Activated gamma-delta T cell treated with anti-CD3 and anti-CD28 coated beads, Interleukin-2, amount 50 U/mL, for 16 hours (primary cell): ENCODE results near the gene SCARB1.

Source experiments
- DNase-seq: peaks from one replicate; pipeline ENCODE4 v3.0.0-alpha.2; 2020; ENCODE audit warnings: low read depth

The SCARB1 gene

DNA sequence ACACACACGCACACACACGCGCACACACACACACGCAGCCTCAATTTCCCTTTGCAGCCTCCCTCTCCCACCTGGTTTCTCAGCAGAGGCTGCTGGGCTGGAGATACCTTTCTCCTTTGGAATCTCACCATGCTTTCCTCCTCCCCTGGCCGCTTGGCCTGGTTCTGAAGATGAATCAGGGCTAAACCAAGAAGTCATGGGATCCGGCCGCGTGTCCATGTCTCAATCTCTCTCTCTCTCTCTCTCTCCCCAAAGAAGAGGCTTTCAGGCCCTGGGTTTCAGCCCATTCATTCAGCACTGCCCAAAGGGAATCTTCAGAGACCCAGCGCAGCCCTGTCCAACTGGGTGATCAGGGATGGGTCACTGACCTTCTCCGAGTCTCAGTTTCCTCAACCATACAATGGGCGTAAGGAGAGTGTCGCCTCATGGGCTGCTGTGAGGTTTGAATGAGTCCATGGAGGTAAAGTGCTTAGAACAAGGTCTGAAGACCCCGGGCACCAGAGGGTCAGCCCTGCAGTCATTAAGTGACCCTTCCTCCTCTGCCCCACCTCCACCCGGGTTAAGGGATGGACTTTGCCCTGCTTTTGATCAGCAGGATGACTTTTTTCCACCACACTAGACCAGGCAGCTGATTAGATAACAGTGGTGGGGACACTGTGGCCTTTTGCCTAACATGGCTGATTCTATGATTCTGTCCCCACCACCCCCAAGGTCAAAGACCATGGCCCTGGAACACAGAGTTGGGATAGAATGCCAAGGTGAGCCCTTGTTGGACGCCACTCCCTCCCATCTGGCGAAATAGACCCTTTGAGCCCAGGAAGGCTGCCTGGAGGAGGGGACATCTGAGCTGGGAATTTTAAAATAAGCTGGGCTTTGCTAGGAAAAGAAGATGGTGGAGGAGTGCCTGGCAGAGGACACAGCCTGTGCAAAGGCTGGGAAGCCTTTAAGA is 42.1 kb downstream of the SCARB1 start:
- no peak for DNase-seq

DNA sequence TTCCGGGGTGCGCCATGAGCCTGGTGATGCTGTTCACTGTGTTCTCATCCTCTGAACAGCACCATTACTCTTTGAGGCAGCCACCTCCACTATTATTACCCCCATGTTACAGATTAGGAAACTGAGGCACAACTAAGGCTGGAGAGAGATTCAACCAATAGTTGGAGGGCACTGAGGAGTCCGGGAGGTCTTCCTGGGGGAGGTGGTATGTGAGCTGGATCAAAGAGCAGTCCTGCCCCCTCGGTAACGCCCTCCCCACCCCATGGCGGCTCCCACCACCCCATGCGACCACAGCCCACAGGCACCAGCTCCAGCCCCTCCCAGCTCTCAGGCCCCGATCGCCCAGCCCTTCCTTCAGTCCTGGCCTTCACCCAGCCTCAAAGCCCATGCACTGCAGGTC is 43.5 kb downstream of the SCARB1 start:
- no peak for DNase-seq

DNA sequence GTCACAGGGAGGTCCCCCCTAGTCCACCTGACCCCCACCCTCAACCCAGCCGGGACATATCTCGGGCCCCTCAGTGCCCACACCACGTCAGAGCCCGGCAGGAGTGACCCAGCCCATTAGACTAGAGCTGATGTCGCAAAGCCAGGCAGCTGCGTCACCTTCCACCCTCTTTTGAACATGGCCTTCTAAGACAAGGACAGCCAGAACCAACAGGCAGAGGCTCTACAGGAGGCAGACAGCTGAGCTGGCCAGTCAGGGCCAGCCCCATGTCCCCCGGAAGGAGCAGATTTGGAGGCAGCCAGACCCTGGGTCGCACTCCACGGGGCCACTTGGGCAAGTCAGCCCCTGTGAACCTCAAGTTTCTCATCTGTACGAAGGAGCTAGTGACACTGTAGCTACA is 44.1 kb downstream of the SCARB1 start:
- DNase-seq: no peak

DNA sequence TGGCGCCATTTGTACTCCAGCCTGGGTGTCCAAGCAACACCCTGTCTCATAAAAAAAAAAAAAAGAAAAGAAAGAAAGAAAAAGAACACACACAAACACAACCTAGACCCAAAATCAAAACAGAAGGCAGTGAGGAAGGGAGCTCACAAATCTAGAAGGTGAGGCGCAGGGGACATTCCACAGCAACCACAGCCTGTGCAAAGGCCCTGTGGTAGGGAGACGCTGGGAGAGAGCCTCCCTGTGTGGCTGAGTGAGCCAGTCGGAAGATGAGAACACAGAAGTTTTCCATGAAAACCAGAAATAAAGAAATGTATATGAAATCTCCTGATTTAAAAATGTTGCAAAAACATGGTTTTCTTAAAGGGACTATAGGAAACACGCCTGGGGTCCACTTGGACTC is 44.6 kb downstream of the SCARB1 start:
- no peak for DNase-seq

DNA sequence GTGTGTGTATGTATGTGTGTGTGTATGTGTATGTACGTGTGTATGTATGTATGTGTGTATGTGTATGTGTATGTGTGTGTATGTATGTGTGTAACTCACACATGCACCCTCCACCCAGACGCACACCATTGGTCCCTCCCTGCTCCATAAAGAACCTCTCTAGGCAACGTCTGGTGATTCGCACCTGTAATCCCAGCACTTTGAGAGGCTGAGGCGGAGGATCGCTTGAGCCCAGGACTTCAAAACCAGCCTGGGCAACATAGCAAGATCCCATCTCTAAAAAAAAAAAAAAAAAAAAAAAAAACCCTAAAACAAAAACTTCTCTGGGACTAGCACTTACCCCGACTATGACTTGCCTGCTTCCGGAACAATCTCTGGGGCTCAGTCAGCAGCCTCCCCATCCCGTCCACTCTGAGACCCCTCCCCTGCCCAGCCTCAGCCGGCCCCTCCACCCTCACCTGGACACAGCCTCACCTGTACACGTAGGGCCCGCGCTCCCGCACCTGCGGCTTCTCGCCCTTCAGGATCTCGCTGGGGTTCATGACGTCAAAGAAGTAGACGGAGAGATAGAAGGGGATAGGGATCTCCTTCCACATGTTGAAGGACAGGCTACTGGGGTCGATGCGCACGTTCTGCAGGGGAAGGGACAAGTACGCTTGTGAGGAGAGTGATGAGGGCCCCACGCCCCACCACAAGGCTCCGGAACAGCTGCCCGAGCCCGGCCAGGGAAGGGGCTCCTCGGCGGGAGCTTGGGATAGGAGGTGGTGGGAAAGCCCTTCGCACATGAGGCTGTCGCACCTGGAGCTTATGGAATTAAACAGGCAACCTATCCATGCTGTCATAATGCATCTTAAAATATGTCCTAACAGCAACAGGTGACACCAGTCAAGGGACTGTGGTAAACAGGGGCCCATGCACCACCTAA is 46.3 kb downstream of the SCARB1 start:
- no peak for DNase-seq

DNA sequence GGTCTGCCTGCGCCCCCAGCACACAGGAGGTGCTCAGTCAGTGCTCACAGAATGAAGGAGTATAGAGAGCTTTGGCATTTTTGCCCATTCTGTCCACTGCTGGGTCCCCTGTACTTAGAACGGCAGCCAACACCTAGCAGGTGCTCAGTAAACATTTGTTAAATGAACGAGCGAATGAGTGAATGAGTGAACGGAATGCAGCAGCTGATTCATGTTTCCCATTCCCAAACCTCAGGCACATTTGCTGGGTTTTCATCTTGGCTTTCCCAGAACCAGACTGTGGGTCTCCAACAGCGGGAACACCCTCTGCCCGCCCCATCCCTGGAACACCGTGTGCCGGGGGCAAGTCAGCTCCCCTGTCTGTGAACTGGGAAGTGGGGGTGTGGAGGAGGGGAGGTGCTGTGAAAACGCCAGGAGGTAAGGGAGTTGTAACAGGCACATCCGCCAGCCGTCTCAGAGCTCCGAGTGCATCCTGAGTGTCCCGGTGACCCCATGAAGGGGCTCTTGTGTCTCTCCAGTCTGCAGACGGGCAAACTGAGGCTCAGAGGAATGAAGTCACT is 47.3 kb downstream of the SCARB1 start:
- DNase-seq: no peak

DNA sequence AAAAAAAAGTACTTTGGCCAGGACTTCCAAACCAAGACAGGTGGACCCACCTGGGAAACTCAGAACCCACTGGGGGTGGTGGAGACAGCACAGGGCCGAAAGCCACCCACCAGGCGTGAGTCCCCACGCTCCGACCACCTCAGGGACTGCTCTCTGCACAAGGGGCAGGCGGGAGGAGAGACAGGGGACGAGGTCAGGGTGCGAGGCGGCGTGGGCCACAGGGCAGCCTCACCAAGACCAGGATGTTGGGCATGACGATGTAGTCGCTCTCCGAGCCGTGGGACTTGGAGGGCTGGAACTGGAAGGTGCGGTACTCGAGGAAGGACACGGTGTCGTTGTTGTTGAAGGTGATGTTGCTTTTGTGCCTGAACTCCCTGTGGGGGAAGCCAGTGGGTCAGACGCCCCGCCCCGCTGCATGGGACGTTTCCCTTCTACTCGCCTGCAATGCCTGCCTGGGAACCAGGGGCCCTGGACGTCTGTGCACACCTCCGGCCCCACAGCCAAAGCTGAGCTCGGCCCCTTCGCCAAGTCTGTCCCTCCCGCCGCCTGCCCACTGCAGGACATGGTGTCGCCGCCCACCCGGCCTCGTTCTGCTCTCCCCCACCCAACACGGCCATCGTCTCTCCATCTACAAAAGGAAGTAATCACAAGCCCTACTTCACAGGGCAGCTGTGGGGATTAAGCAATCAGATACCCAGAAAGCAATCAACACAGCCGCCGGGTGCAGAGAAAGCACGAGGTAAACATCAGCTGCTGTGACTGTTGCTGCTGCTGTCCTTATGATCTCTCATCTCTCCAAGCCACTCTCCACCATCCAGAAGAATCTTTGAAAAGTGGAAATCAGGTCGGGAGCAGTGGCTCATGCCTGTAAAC is 48.7 kb downstream of the SCARB1 start:
- no peak for DNase-seq

DNA sequence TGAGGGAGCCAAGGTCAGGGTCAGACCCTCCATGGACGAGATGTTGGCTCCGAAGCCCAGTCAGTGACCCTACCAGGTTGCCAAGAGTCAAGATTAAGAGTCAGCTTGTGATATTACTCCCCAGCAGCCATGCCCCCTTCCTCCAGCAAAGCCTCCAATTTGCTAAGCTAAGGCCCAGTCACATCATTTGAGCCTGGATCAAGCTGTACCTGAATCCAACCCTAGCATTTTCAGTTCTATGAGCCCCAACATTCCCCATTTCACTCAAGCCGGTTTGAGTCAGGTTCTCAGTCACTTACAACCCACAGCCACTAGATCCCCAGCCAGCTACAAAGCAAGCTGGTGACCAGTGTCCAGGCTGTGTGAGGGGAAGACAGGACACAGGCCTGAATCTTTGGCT is 49.9 kb downstream of the SCARB1 start:
- DNase-seq: no peak

DNA sequence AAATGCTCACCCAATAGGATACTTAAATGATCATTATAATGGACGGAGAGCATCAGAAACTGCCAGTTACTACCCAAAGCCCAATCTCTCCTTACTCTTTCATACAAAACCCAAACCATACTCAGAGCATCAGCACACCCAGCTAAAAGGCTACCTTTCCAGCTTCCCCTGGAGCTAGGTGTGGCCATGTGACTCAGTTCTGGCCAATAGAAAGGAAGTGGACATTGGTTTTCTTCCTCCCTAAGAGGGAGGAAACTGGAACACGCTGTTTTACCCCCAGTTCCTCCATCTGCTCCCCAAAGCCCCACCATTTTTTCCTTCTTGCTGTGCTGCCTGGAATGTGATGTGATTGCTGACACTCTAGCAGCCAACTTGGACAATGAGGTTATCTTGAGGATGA is 50.7 kb downstream of the SCARB1 start:
- DNase-seq: no peak

DNA sequence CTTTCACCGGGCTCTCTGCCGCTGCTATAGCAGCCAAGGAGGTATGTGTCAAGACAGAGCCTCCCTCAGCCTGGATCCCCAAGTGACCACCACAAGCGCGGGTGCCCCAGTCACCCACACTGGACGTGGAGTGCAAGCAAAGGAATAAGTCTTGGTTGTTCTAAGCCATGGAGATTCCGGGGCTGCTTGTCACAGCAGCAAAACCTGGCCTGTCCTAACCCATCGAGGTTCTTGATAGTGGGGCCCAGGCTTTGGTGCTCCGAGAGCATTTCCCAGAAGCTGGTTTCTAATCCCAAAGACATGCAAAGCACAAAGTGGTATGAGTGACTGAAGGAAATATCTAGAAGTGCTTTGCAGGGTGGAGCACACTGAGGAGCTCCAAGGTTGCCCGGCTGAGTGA is 51.3 kb downstream of the SCARB1 start:
- no peak for DNase-seq

DNA sequence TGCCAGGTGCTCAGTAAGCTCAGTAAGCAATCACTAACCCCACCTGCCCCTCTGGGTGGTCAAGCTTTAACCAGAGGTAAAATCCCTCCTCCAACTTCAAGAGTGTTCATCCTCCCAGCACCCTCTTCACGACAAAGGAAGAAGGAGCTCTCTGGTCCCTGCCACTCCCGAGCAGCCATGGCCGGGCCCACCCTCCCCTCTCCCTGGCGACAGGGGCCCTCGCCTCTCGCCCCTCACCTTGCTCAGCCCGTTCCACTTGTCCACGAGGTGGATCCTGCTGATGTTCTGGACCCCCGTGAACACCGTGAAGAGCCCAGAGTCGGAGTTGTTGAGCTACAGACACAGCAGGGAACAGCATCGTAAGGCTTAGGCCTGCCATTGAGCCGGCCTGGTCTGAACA is 52.0 kb downstream of the SCARB1 start:
- no peak for DNase-seq

DNA sequence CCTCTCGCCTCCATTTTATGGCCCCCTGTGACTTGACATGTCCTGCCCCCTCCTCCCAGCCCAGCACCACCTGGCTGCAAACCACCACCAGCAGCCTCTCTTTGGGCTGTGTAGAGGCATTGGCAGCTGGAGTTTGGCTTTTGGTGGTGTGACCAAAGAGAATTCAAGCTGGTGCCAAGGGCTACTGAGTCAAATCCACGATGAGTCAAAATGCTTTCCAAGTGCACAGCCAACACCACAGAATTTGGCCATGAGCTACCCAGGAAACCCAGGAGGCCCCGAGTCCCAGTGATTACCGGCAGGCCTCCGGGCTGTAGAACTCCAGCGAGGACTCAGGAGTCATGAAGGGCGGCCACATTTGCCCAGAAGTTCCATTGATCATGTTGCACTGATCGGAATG is 53.8 kb downstream of the SCARB1 start:
- DNase-seq: no peak

DNA sequence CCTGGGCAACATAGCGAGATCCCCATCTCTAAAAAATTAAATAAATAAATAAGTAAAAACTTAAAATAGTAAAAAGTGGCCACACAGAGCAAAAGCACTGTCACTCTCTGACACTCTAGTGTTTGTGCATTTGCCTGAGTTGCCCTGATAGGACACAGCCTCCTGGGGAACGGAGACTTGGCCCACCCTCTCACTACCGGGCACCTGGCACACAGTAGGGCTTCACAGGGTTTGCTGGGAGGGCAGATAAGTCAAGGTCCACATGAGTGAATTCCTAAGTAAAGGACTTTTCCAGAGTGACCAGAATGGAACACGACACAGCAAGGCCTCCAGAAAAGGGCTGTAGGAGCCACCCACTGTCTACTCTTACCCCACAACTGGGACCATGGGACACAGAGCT is 54.3 kb downstream of the SCARB1 start:
- no peak for DNase-seq

DNA sequence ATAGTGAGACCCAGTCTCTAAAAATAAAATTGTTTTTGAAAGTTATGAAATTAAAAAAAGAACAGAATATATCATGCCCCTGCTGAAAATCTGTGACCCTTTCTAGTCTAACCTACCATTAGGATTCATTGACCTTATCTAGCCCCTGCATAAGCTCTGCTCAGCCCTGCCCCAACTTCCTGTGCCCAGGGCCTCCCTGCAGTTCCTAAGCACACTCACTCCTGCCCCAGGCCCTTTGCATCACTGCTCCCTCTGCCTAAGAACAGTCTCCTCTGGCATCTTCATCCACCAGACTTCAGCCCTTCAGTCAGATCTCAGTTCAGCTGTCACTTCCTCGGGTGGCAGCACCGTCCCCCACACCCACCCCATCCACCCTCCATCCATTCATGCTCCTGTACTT is 55.4 kb downstream of the SCARB1 start:
- DNase-seq: no peak

DNA sequence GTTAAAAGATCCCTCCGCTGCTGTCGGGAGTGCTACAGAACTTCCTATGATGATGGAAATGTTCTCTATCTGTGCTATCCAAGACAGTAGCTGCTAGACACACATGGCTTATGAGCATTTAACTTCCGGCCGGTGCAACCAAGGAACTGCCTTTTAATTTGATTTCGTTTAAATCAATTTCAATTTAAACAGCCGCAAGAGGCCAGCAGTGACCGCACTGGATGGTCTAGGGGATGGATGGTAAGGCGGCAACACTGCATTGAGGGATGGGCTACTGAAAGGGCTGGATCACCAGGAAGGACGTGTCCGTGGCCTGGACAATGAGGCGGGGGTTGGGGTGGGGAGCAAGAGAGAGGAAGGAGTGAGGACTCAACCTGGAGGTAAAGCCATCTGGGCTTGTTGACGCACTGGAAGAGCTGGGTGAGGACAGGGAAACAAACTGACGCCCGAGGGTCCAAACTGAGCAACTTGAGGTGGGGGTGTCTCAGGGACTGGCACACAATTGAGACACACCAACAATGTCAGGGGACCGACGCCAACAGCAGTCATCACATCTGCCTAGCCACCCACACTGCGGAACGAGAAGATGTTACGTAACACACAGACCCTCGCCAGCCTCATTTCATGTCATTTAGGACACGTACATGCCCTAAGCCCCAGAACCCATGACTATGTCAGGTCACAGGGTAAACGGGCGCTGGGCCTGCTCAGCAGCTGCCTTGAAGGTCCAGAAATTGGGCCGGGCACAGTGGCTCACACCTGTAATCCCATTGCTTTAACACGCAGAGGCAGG is 57.6 kb downstream of the SCARB1 start:
- DNase-seq: no peak

DNA sequence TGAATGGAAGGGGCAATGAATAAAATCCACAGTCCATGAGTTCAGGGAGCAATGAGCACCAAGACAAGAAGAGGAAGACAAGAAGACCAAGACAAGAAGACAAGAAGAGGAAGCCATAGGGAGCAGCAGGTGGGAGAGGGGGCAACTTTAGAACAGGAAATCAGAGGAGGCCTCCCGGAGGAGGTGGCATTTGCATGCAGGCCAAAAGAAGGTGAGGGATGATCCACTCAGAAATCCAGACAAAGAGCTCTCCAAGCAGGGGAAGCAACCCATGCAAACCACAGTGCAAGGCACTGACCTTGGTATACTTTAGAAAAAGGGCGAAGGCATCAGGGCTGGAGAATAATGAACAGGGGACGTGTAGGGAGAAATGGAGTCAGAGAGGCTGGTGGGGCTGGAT is 58.6 kb downstream of the SCARB1 start:
- DNase-seq: no peak

DNA sequence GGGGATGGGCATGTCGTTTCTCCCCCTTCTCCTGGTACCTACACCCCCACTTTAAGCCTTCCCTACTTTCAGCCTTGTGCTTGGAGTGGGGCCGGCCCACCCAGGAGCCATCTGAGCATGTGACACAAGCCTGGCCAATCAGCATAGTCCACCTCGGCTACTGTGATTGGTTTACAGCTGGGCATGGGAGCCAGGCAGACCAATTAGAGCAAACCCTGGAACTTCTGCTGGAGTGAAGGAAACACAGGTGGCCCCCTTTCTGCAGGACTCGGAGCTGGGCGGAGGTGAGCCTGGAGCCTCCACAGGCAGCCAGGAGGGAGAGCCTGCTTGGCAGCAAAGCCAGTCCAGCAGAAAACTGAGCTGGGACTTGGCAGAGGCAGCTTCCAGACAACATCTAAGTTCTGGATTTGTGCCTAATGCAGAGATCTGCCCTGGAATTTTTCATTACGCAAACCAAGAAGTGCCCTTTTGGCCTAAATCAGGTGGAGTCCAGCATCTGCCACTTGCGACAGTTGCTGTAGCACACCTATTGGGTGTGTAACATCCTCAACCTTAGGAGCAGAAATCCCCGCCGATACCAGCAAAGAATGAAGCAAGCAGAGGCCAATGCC is 59.5 kb downstream of the SCARB1 start:
- no peak for DNase-seq

DNA sequence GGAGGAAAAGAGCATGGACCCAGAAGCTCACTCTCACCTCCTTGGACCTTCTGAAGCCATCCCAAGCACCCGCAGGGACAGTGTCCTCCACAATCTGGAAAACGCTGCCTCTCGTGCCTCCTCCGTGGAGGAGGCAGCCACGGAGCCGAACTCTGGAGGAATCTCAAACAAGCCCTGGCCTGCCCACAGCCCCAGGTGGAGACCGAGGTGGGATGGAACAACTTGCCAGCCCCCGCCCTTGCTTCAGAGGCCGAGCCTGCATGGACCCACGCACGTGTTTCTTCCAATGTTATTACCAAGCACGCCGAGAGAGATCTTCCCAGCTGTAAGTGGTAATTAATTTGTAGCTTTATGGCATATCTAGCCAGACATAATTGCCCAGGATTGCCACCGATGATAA is 61.3 kb downstream of the SCARB1 start:
- DNase-seq: no peak

DNA sequence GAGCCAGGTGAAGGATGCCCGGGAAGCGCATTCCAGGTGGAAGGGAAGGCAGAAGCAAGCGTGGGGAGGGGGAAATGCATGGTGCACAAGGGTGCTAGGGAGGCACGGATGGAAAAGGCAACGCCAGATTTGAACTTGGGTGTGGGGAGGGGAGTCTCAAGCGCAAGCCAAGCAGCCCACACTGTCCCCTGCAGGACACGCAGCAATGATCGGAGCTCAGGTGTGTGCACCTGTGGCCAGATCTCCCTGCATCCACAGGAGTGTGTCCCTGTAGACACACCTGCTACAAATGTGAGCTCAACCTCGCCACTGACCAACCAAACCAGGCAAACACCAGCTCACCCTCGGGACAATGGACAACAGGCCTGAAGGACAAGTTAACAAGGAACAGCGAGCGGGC is 63.2 kb downstream of the SCARB1 start:
- DNase-seq: no peak

DNA sequence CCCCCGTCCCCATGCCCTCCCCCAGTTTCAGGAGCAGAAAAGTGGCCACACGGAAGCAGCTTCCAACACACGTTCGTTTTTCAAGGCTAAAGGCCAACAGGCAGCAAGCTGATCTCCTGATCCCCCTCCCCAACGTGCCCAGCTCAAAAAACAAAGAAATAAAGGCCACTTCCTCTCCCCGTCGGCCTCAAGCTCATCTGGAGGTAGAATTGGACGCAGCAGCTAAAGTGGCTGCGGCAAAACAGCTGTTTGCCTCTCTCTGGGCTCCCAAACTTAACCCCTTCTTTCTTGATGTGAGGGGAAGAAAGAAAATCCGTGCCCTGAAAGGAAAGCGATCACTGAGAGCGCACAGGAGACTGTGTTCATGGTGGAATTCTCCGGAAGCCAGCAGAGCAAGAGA is 66.3 kb downstream of the SCARB1 start:
- no peak for DNase-seq
